ENCODE results near the gene NDUFB11. TPM values are rescaled to one million over a fixed set of nuclear protein-coding genes. Genes with fewer than 3 reads are reported as not detected.

The NDUFB11 gene
- total RNA-seq, 1 experiment from 2014 or later, result 77.4 TPM

DNA sequence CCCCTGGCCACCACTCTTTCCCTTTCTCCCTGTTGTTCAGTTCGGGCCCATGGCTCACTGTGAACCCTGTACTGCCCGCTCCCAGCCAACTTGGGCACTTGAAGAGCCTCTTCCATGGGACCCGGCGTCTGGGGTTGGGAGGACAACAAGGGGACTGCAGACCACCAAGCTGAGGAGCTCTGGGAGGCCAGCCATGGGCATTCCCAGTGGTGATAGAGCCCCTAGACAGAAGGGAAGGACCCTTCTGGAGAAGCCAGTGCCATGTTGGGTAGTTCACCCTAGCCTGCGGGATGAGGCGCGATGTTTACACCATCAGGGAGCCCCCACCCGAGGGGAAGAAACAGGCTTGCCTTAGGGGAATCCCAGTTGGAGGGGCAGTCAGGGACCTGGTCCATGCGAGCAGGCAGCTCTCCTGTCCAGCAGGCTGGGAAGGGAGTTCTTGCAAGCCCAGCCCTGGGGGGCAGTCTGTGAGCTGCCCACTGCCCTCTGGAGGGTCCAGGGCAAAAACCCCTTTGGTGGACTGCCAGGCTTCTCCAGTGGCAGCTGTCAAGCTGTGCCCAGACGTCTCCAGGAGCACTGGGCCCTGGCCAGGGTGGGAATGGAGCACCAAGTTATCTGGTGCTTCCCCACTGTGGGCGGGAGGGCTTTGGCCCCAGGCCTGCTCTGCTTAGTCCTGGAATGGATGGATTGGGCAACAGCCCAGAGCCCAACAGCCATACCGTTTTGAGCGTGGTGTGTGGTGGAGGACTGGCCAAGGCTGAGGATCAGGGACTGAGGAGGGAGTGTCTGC, 25.4 kb upstream of the NDUFB11 start:
- H3K36me3 ChIP-seq, result peaks cover 18% of the 10 kb centered on the region

DNA sequence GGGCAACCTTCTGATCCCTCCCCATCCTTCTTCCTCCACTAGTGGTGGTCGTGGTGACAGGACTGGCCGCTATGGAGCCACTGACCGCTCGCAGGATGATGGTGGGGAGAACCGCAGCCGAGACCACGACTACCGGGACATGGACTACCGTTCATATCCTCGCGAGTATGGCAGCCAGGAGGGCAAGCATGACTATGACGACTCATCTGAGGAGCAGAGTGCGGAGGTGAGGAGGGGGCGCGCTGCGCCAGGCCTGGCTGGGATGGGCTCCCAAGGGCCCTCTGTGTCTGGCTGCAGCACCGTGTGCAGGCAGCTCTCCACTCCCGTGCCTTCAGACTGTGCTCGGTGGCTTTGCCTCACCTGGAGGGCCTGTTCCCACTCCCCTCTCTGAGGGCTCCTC, 24.8 kb upstream of the NDUFB11 start:
- Histone ChIP-seq H3K27me3 (replicated peaks) (no peaks in the 10 kb centered on the region), H3K4me1 (replicated peaks) (no peaks in the 10 kb centered on the region)

More for the DNA sequence above, 25.4 kb upstream of the NDUFB11 start:
- Histone ChIP-seq H3K9me3 (replicated peaks) (no peaks in the 10 kb centered on the region), H3K4me1 (replicated peaks) (no peaks in the 10 kb centered on the region), H3K4me3 (no peak overlapping the region), H3K27me3 (replicated peaks) (no peaks in the 10 kb centered on the region), H3K27ac (no peak overlapping the region)
- DNase-seq (ENCODE audit: low read depth in 1 of 2, low spot score in 2 of 2), result no peak

DNA sequence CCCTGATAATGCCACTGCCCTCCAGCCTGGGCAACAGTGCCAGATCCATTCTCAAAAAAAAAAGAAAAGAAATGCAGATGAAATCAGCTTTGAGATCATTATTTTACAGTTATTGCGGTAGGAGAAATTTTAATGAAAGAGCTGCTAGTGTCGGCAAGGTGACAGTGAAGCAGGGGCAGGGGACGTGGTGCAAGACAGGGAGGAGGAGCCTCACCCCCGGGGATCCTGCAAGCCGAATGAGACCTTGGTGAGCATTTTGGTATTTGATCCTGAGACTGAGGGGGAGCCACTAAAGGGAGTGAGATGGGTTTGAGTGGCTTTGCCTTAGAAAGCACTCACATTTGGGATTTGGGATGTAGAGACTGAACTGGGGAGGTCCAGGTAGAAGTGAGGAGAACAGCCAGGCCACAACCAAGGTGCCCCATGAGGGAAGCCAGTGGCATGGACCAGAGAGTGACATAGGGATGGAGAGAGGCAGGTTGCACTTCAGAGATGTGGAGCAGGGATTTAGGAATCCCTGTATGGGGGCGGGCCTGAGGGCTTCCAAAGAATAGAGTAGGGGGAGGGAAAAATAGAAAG, 24.1 kb upstream of the NDUFB11 start:
- H3K27ac ChIP-seq, result no peak overlapping the region
- H3K9me3 ChIP-seq (replicated peaks), result no peaks in the 10 kb centered on the region
- H3K36me3 ChIP-seq, result peaks cover 18% of the 10 kb centered on the region
- H3K27me3 ChIP-seq (replicated peaks), result no peaks in the 10 kb centered on the region
- no peak overlapping the region for H3K4me3 ChIP-seq
- no peak for DNase-seq (ENCODE audit: low read depth in 1 of 2, low spot score in 2 of 2)
- H3K4me1 ChIP-seq (replicated peaks), result no peaks in the 10 kb centered on the region

More for the DNA sequence above, 24.8 kb upstream of the NDUFB11 start:
- H3K36me3 ChIP-seq, result peaks cover 18% of the 10 kb centered on the region
- no peak for DNase-seq (ENCODE audit: low read depth in 1 of 2, low spot score in 2 of 2)
- H3K9me3 ChIP-seq (replicated peaks), result no peaks in the 10 kb centered on the region
- H3K27ac ChIP-seq, result no peak overlapping the region
- H3K4me3 ChIP-seq, result no peak overlapping the region

DNA sequence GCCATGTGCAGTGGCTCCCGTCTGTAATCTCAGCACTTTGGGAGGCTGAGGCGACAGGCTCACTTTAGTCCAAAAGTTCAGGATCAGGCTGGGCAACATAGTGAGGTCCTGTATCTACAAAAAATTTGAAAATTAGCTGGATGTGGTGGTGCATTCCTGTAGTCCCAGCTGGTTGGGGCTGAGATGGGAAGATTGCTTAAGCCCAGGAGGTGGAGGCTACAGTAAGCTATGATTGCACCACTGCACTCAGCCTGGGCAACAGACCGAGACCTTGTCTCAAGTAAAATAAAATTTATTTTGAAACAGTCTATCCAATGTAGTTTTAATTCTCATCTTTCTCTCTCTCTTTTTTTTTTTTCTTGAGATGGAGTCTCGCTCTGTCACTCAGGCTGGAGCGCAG, 21.6 kb upstream of the NDUFB11 start:
- no peaks in the 10 kb centered on the region for H3K4me1 ChIP-seq (replicated peaks)
- H3K27me3 ChIP-seq (replicated peaks), result no peaks in the 10 kb centered on the region
- no peak overlapping the region for H3K4me3 ChIP-seq
- no peaks in the 10 kb centered on the region for H3K9me3 ChIP-seq (replicated peaks)
- no peak overlapping the region for H3K27ac ChIP-seq
- no peak for DNase-seq (ENCODE audit: low read depth in 1 of 2, low spot score in 2 of 2)
- H3K36me3 ChIP-seq, result peaks cover 9% of the 10 kb centered on the region

DNA sequence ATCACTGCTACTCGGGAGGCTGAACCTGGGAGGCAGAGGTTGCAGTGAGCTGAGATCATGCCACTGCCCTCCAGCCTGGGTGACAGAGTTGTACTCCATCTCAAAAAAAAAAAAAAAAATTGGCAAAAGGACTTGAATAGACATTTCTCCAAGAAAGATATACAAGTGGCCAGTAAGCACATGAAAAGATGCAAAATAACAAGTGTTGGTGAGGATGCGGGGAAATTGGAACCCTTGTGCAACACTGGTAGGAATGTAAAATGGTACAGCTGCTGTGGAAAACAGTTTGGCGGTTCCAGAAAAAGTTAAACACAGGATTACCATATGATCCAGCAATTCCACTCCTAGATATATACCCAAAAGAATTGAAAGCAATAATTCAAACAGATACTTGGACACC, 19.9 kb upstream of the NDUFB11 start:
- no peaks in the 10 kb centered on the region for H3K9me3 ChIP-seq (replicated peaks)
- H3K27me3 ChIP-seq (replicated peaks), result no peaks in the 10 kb centered on the region
- no peaks in the 10 kb centered on the region for H3K36me3 ChIP-seq
- DNase-seq (ENCODE audit: low read depth in 1 of 2, low spot score in 2 of 2), result no peak
- no peak overlapping the region for H3K27ac ChIP-seq
- no peak overlapping the region for H3K4me3 ChIP-seq
- H3K4me1 ChIP-seq (replicated peaks), result no peaks in the 10 kb centered on the region

DNA sequence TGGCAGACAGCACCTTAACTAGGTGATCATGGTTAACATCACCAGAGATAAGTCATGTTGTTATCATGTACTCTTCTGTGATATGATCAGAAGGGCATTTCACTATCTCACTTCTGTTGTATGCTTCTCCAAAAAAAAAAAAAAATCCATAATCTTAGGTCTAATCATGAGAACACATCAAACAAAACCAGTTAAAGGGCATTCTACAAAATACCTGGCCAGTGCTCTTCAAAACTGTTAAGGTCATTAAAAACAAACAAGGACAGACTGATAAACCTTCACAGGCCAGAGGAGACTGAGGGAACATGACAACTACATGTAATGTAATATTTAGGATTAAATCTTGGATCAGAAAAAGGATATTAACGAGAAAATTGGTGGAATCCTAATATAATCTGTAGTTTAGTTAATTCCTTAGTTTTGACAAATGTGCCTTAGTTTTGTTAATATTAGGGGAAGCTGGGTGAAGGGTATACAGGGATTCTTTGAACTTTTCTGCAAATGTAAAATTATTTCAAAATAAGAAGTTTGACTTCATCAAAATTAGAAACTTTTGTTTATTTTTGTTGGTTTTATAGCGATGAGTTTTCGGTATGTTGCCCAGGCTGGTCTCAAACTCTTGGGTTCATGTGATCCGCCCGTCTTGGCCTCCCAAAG, 18.6 kb upstream of the NDUFB11 start:
- H3K4me1 ChIP-seq (replicated peaks), result no peaks in the 10 kb centered on the region
- no peak for DNase-seq (ENCODE audit: low read depth in 1 of 2, low spot score in 2 of 2)

DNA sequence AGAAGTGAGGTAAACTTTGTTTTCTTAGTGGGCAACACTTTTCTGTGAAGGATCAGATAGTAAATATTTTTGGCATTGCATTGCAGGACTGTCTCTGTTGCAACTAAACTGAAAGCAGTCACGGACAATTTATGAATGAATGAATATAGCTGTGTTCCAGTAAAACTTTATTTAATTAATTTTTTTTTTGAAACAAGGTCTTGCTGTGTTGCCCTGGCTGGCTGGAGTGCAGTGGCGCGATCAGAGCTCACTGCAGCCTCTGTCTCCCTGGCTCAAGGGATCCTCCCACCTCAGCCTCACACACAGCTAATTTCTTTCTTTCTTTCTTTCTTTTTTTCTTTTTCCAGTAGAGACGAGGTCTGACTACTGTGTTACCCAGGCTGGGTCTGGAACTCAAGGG, 16.3 kb upstream of the NDUFB11 start:
- Histone ChIP-seq H3K4me1 (replicated peaks) (no peaks in the 10 kb centered on the region), H3K27me3 (replicated peaks) (no peaks in the 10 kb centered on the region), H3K4me3 (no peak overlapping the region), H3K36me3 (peaks cover 15% of the 10 kb centered on the region), H3K9me3 (replicated peaks) (no peaks in the 10 kb centered on the region), H3K27ac (no peak overlapping the region)
- no peak for DNase-seq (ENCODE audit: low read depth in 1 of 2, low spot score in 2 of 2)

More for the DNA sequence above, 18.6 kb upstream of the NDUFB11 start:
- Histone ChIP-seq H3K27me3 (replicated peaks) (no peaks in the 10 kb centered on the region), H3K27ac (no peak overlapping the region), H3K9me3 (replicated peaks) (no peaks in the 10 kb centered on the region), H3K4me3 (no peak overlapping the region), H3K36me3 (peaks cover 5% of the 10 kb centered on the region; the same call in 1 of the 2 replicates)

DNA sequence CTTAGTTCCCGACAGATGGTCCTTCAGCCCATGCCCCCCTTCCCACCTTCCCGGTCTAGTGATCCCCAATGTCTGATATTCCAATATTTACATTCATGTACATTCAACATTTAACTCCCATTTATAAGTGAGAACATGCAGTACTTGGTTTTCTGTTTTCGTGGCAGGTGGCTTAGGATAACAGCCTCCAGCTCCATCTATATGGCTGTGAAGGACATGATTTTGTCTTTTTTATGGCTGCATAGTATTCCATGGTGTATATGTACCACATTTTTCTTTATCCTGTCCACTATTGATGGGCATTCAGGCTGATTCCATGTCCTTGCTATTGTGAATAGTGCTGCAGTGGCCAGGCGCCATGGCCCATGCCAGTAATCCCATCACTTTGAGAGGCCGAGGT, 14.3 kb upstream of the NDUFB11 start:
- DNase-seq (ENCODE audit: low read depth in 1 of 2, low spot score in 2 of 2), result no peak
- Histone ChIP-seq H3K36me3 (peaks cover 15% of the 10 kb centered on the region), H3K27me3 (replicated peaks) (no peaks in the 10 kb centered on the region), H3K4me1 (replicated peaks) (no peaks in the 10 kb centered on the region), H3K4me3 (no peak overlapping the region), H3K27ac (no peak overlapping the region), H3K9me3 (replicated peaks) (no peaks in the 10 kb centered on the region)

DNA sequence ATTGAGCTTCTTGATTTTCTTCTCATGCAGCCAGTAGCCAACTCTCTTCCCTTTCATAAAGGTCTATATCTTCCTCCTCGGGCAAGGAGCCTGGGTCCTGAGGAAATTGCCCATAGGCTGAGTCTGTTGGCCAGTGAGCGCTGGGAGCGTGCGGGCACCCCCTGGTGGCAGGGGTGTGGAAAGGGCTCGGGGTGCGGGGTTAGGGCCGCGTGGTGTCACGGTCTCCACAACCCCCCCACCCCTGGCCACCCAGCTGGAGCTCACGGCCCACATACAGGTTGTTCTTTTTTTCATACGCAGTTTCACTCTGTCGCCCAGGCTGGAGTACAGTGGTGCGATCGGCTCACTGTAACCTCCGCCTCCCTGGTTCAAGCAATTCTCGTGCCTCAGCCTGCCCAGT, 13.6 kb upstream of the NDUFB11 start:
- DNase-seq (ENCODE audit: low read depth in 1 of 2, low spot score in 2 of 2), result no peak
- Histone ChIP-seq H3K4me1 (replicated peaks) (no peaks in the 10 kb centered on the region), H3K27me3 (replicated peaks) (no peaks in the 10 kb centered on the region), H3K27ac (no peak overlapping the region), H3K36me3 (peaks cover 15% of the 10 kb centered on the region), H3K4me3 (no peak overlapping the region), H3K9me3 (replicated peaks) (no peaks in the 10 kb centered on the region)

DNA sequence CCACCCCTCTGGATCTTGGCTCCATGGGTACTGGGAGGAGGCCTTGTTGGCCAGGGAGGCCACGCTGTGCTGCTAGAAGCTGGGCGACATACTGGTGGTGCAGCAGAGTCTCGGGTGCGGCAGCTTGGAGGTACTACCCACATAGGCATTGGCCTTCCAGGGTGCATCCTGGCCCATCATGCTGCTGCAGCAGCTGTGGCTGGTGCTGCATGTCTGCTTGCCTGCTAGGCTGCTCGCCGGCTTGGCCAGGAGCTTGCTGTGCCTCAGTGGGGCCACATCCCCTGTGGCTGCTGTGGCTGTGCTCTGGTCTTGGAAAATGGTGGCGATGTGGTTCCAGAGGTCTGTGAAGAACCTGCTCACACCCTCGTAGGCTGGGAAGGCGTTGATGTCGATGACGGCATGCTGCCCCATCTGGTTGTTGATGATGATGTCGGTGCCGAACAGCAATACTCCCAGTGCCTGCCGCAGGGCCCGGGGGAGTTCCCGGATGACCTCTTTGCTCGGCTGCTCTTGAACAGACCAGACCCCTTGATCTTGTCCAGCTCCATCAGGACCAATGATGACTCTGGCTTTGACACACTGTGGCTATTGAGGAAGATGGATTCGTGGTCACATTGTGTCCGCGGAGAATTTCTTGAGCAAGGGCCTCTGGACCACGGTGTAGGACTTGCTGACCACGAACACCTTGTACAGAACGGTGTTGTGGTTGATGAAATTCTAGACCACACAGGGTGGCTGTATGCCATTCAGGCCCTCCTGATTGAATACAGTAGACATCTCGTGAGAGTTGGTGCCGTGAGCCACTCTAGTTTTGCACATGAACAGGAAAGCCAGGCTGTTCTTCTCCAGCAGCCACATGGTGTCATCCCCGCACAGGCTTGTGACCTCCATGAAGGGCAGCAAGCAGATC, 12.4 kb upstream of the NDUFB11 start:
- DNase-seq (ENCODE audit: low read depth in 1 of 2, low spot score in 2 of 2), result no peak
- Histone ChIP-seq H3K4me3 (no peak overlapping the region), H3K9me3 (replicated peaks) (no peaks in the 10 kb centered on the region), H3K27me3 (replicated peaks) (no peaks in the 10 kb centered on the region), H3K27ac (no peak overlapping the region), H3K36me3 (peaks cover 15% of the 10 kb centered on the region), H3K4me1 (replicated peaks) (no peaks in the 10 kb centered on the region)

DNA sequence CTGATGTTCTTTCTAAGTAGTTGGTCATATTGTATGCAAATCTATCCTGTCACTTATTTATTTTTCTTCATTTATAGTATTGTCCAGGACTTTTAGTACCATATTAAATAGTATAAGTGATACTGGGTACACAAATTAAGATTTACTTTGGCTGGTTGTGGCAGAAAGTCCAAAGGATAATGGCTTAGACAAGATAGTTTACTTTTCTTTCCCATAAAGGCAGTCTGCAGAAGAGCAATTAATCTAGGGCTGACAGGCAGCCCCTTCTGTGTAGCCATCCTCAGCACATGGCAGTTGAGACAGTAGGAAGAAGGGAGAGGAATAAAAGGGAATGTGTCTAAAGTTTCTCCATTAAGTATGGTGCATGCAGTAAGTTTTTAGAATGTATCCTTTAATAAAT, 6.9 kb upstream of the NDUFB11 start:
- peaks cover 10% of the 10 kb centered on the region; the same call in 1 of the 2 replicates for H3K36me3 ChIP-seq
- no peaks in the 10 kb centered on the region for H3K27me3 ChIP-seq (replicated peaks)
- no peak for DNase-seq (ENCODE audit: low read depth in 1 of 2, low spot score in 2 of 2)
- H3K9me3 ChIP-seq (replicated peaks), result no peaks in the 10 kb centered on the region
- no peaks in the 10 kb centered on the region for H3K4me1 ChIP-seq (replicated peaks)
- H3K27ac ChIP-seq, result no peak overlapping the region
- no peak overlapping the region for H3K4me3 ChIP-seq

DNA sequence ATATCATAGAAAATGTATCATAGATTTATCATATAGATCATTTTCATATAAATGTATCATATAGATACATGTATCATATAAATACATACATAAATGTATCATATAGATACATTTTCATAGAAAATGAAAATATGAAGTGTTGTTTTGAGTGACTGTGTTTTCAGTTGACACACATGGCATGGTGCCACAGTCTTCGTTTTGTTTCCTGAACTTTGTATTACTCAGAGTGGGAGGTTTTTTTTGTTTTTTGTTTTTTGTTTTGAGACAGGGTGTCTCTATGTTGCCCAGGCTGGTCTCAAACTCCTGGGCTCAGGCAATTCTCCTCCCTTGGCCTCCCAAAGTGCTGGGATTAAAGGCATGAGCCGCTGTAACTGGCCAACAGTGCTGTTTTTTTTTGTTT, 4.4 kb upstream of the NDUFB11 start:
- Histone ChIP-seq H3K27me3 (replicated peaks) (no peaks in the 10 kb centered on the region), H3K36me3 (peaks cover 9% of the 10 kb centered on the region; the same call in 1 of the 2 replicates), H3K27ac (no peak overlapping the region), H3K4me1 (replicated peaks) (no peaks in the 10 kb centered on the region), H3K4me3 (no peak overlapping the region), H3K9me3 (replicated peaks) (no peaks in the 10 kb centered on the region)
- no peak for DNase-seq (ENCODE audit: low read depth in 1 of 2, low spot score in 2 of 2)

All from SJSA1 (cell line).